Activated T-cell treated with anti-CD3 and anti-CD28 coated beads, Interleukin-2, amount 50 U/mL, for 48 hours (primary cell): ENCODE measurements around the gene COL6A1.
"Not testable (repeated sequence)": the region's sequence is repeated elsewhere in the genome, so short reads cannot be mapped to it uniquely, and the experiment has no call there.

ENCODE experiments used
- DNase-seq, 2 experiments: peaks; one replicate each; pipeline ENCODE4 v3.0.0-alpha.2; 2020

COL6A1 gene

GRCh38 chr21:45947296-45947695 lies 34.3 kb upstream of the COL6A1 start:
- DNase-seq, result no peak

GRCh38 chr21:45947716-45948255 lies 33.8 kb upstream of the COL6A1 start:
- DNase-seq, result no peak

GRCh38 chr21:45948576-45949141 lies 32.9 kb upstream of the COL6A1 start:
- no peak for DNase-seq

- DNase-seq, result no peak
These were observed 31.4 kb upstream of the COL6A1 start for GRCh38 chr21:45949928-45950739.

- DNase-seq, result no peak
These were observed 30.6 kb upstream of the COL6A1 start for GRCh38 chr21:45950740-45951515.

- DNase-seq, result no peak
These were observed 29.9 kb upstream of the COL6A1 start for GRCh38 chr21:45951676-45952075.

- not testable (repeated sequence) for DNase-seq
These were observed 29.0 kb upstream of the COL6A1 start for GRCh38 chr21:45952527-45952926.

- DNase-seq, result no peak
These were observed 28.6 kb upstream of the COL6A1 start for GRCh38 chr21:45952974-45953373.

- DNase-seq, result no peak
These were observed 27.3 kb upstream of the COL6A1 start for GRCh38 chr21:45954261-45954660.

- DNase-seq, result no peak
These were observed 26.6 kb upstream of the COL6A1 start for GRCh38 chr21:45954921-45955320.

- no peak for DNase-seq
These were observed 24.0 kb upstream of the COL6A1 start for GRCh38 chr21:45957551-45957950.

GRCh38 chr21:45957981-45958600 lies 23.5 kb upstream of the COL6A1 start:
- DNase-seq, result no peak

- no peak for DNase-seq
These were observed 22.4 kb upstream of the COL6A1 start for GRCh38 chr21:45959182-45959581.

- DNase-seq, result no peak
These were observed 21.7 kb upstream of the COL6A1 start for GRCh38 chr21:45959779-45960390.

- DNase-seq, result not testable (repeated sequence)
These were observed 20.2 kb upstream of the COL6A1 start for GRCh38 chr21:45961408-45961807.

- no peak for DNase-seq
These were observed 18.9 kb upstream of the COL6A1 start for GRCh38 chr21:45962531-45963231.

GRCh38 chr21:45963232-45963570 lies 18.4 kb upstream of the COL6A1 start:
- no peak for DNase-seq

GRCh38 chr21:45964649-45965048 lies 16.9 kb upstream of the COL6A1 start:
- DNase-seq, result no peak

- DNase-seq, result no peak
These were observed 16.3 kb upstream of the COL6A1 start for GRCh38 chr21:45965084-45965809.

GRCh38 chr21:45966791-45967394 lies 14.7 kb upstream of the COL6A1 start:
- no peak for DNase-seq
